WERI-Rb-1 (cell line): ENCODE measurements around the gene FAAP100.
A peak's percentile ranks its signal among the peaks of the same experiment; 100 is the strongest.

Experiments
- DNase-seq: peaks from one replicate; pipeline ENCODE4 v3.0.0-alpha.2; 2020
- H3K27ac ChIP-seq: fragments of 250-450 bp; sonication (Bioruptor Pico); 2 replicates; pipeline ENCODE4 v1.5.1; 2020; ENCODE audit warnings: mild to moderate bottlenecking, moderate library complexity
- H3K27me3 ChIP-seq: fragments of 250-450 bp; sonication (Bioruptor Pico); 2 replicates; pipeline ENCODE4 v1.5.1; 2021; ENCODE audit warnings: mild to moderate bottlenecking, low read depth, moderate library complexity; ENCODE audit not compliant: insufficient read depth, severe bottlenecking
- H3K36me3 ChIP-seq: fragments of 250-450 bp; sonication (Bioruptor Pico); 2 replicates; pipeline ENCODE4 v1.5.1; 2020; ENCODE audit warnings: mild to moderate bottlenecking, moderate library complexity
- H3K4me3 ChIP-seq: 2 replicates; pipeline ENCODE4 v1.5.1; 2011; ENCODE audit warnings: low read depth, mild to moderate bottlenecking, control low read depth, low read length
- H3K9me3 ChIP-seq: fragments of 250-450 bp; sonication (Bioruptor Pico); 2 replicates; pipeline ENCODE4 v1.5.1; 2021; ENCODE audit warnings: mild to moderate bottlenecking, moderate library complexity; ENCODE audit not compliant: severe bottlenecking
- TF ChIP-seq, protein P1 (sequence below): IDR thresholded peaks from 2 replicates; pipeline ENCODE4 v1.5.1; 2011; ENCODE audit warnings: low read depth, mild to moderate bottlenecking, control low read depth, inconsistent platforms, low read length

Gene FAAP100, protein sequence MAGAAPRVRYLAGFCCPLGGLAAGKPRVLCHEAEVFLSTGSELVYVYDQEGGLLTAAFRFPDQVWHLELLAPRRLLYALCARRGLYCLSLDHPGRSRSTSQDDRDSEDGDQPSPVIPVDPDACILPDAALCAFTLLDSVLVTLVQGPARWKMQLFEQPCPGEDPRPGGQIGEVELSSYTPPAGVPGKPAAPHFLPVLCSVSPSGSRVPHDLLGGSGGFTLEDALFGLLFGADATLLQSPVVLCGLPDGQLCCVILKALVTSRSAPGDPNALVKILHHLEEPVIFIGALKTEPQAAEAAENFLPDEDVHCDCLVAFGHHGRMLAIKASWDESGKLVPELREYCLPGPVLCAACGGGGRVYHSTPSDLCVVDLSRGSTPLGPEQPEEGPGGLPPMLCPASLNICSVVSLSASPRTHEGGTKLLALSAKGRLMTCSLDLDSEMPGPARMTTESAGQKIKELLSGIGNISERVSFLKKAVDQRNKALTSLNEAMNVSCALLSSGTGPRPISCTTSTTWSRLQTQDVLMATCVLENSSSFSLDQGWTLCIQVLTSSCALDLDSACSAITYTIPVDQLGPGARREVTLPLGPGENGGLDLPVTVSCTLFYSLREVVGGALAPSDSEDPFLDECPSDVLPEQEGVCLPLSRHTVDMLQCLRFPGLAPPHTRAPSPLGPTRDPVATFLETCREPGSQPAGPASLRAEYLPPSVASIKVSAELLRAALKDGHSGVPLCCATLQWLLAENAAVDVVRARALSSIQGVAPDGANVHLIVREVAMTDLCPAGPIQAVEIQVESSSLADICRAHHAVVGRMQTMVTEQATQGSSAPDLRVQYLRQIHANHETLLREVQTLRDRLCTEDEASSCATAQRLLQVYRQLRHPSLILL

DNA sequence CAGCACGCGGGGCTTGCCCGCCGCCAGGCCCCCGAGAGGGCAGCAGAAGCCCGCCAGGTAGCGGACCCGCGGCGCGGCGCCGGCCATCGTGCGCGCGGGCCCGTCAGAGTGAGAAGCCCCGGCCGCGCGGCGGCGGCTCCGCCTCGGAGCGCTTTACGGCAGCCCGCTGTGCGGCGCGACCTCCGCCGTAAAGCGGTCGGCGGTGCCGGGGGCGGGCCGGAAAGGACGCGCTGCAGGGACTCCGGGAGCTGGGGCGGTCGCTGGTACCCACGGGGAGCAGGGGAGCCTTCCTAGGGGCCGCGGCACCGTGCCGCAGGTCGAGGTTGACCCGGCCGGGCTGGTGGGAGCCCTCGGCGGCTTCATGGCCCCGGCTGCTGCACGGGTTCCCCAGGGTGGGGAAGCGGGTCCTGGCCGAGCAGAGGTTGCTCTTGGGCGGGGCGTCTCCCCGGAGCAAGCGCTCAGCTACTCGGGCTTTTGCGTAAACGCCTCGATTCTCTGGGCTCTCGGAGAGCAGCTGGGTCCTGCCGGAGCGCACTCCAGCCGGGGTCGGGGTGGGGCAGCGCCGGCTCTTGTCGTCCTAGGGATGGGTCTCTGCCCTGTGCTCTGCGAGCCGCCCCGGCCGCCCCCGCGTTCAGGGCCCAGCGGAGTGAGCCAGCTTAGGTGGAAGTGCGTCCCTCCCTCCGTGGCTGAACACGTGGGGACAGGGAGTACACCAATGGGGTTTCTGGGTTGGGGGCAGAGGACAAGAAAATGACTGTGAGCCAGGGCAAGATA, at the start of gene FAAP100:
Gene FAAP100 (minus strand): TSS at position 110 of the 774 bp plus-strand sequence. CDS start 23 bp downstream, at position 87.
- Histone ChIP-seq H3K27ac (peak within 1 kb of the TSS; percentile 90), H3K27me3 (no peaks in the 10 kb centered on the region), H3K4me3 (peak within 1 kb of the TSS; percentile 72), H3K9me3 (no peaks in the 10 kb centered on the region), H3K36me3 (peaks cover 51% of the 10 kb centered on the region)
- TF ChIP-seq, protein P1, sequence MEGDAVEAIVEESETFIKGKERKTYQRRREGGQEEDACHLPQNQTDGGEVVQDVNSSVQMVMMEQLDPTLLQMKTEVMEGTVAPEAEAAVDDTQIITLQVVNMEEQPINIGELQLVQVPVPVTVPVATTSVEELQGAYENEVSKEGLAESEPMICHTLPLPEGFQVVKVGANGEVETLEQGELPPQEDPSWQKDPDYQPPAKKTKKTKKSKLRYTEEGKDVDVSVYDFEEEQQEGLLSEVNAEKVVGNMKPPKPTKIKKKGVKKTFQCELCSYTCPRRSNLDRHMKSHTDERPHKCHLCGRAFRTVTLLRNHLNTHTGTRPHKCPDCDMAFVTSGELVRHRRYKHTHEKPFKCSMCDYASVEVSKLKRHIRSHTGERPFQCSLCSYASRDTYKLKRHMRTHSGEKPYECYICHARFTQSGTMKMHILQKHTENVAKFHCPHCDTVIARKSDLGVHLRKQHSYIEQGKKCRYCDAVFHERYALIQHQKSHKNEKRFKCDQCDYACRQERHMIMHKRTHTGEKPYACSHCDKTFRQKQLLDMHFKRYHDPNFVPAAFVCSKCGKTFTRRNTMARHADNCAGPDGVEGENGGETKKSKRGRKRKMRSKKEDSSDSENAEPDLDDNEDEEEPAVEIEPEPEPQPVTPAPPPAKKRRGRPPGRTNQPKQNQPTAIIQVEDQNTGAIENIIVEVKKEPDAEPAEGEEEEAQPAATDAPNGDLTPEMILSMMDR, result no peak
- DNase-seq, result peak; percentile 84

DNA sequence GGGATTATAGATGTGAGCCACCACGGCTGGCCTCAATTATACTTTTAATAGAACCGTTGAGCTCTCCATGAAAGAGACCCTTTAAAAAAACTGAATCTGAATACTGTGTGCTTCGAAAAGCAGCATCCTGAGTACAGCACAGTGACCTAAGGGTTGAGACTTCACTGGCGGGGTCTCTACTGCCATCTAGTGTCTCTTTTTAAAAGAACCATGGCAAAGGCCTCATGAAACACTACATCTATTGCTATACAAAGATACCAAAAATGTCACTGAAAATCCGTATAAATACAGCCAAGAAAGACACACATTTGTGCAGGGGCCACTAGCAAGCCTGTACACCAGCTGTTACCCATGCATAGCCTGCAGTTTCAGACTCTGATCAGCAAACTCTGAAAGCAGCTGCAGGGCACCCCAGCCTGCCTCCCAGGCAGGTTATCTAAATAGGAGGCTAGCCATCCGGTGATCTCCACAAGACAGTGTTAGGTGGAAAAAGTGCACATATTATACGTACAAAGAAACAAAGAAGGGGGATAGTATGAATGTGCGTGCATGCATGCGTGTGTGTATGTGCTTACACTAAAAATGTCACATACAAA, 49.5 kb upstream of the FAAP100 start:
- Histone ChIP-seq H3K9me3 (no peaks in the 10 kb centered on the region), H3K27me3 (no peaks in the 10 kb centered on the region), H3K27ac (no peak overlapping the region), H3K36me3 (peaks cover 98% of the 10 kb centered on the region), H3K4me3 (no peak overlapping the region)
- TF ChIP-seq, protein P1, result peak; percentile 86
- peak; percentile 50 for DNase-seq

DNA sequence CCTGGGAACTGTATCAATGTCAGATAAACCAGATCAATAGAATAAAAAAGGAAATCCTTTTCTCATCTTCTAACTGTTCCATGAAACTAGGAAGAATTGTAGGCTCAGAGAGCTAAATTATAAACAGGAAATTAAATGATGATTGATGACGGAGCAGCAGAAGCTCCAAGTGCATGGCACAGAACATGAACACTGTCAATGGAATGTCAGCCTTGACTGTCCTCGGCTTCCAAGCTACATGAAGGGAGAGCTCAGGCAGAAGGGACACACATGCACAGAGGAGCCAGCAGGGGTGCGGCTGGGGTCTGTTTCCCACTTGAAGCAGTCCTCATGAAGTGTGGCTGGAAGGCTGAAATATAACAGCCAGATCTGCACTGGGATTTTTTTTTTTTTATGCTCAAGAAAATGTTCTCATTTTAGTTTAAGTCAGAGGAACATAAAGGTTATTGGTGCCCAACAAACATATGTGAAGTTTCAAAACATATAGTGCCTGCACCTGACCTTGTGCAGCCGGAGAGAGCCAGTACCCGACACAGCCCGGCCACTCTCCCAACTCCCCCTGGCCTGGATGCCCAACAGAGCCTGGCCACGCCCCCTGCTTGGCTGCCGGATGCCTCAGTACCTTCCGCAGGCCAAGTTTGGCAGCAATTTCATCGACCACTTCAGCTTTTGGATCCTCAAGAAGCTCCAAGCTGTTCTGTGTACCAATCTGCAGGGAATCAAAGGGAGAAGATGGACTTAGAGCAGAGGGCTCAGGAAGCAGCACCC, 47.8 kb upstream of the FAAP100 start:
- Histone ChIP-seq H3K27me3 (no peaks in the 10 kb centered on the region), H3K36me3 (peaks cover 97% of the 10 kb centered on the region), H3K9me3 (no peaks in the 10 kb centered on the region), H3K4me3 (no peak overlapping the region), H3K27ac (no peak overlapping the region)
- DNase-seq, result no peak
- TF ChIP-seq, protein P1, result no peak

DNA sequence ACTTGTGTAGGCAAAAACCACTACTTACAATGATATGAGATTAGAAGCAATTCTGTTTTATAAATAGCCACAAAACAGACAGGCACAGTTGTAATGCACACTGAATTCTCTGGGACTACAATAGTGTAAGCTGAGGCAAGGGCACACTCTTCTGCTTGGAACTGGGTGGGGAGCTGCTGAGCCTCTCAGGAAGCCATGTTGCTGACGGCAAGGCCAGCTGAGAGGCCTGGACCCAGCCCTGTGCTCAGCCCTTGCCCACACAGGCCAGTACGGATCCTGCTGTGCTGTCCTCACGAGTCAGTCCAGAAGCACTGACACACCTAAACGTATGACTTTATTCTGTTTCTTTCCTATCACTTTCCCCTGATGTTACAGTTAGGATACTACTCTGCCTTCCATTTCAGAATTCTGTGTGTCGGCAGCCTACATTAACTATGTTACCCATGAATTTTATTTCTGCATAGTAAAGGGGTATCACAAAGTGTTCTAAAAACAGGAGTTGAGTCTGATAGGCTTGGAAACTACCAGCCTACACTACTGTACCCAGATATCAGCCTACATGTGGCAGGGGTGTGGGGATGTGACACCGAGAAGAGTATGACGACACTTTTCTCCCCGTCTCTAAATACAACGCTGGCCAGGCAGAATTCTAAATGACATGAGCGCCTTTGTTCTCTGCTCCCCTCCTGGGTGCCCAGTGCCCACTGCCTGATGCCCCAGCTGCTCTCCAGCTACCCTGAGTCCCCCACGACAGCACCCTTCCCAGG, 41.1 kb upstream of the FAAP100 start:
- Histone ChIP-seq H3K27ac (no peak overlapping the region), H3K4me3 (no peak overlapping the region), H3K9me3 (no peaks in the 10 kb centered on the region), H3K36me3 (peaks cover 96% of the 10 kb centered on the region), H3K27me3 (no peaks in the 10 kb centered on the region)
- TF ChIP-seq, protein P1, result no peak
- no peak for DNase-seq
